Activated CD4-positive, alpha-beta T cell treated with anti-CD3 and anti-CD28 coated beads, Interleukin-10, Interleukin-2, amounts not matched to agents 100 ng/mL and 50 ng/mL, durations not matched to agents 16 hours and 8 hours (primary cell): ENCODE results near the gene DNAJC6.
"Not testable (repeated sequence)": the region's sequence is repeated elsewhere in the genome, so short reads cannot be mapped to it uniquely, and the experiment has no call there.

ENCODE experiments used
- DNase-seq: peaks from one replicate; pipeline ENCODE4 v3.0.0-alpha.2; 2020

DNAJC6 gene

DNA sequence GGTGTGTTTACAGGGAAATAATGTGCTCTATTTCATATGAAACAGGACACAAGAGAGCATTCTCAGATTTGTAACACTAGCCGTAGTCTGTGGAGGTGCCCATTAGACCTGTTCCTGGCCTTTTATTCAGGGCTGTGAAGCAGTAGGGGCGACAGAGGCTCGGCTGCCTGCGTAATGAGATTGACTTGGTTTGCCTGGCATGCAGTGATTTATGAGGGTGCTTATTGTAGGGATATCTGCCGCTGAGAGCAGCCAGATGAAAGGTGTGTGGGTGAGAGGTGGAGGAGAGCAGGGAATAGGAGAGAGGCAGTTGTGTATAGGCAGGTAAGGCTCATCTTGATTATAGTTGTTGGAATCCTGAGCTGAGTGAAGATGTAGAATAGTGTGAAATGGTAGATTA is 51.3 kb downstream of the DNAJC6 start:
- no peak for DNase-seq

DNA sequence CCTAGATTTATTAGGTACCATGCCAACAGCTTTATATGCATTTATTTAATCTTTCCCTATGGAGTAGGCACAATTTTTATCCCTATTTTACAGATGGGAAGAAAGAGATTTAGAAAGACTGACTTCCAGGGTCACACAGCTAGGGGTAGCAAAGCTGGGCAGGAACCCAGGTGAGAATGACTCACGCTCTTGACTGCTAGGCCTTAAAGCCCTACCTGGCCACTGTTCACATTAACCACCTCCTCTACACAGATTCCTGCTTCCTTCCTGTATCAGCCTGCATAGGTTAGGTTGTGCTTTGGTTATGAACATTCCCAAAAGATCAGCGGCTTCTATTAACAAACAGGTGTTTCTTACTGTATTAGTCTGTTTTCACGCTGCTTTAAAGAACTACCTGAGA is 53.2 kb downstream of the DNAJC6 start:
- DNase-seq, result no peak

GRCh38 chr1:65363484-65363883 is 54.1 kb downstream of the DNAJC6 start:
- DNase-seq, result no peak

- DNase-seq, result no peak
These were observed 59.1 kb downstream of the DNAJC6 start for GRCh38 chr1:65368403-65368802.

- DNase-seq, result no peak
These were observed 62.2 kb downstream of the DNAJC6 start for GRCh38 chr1:65371544-65371943.

DNA sequence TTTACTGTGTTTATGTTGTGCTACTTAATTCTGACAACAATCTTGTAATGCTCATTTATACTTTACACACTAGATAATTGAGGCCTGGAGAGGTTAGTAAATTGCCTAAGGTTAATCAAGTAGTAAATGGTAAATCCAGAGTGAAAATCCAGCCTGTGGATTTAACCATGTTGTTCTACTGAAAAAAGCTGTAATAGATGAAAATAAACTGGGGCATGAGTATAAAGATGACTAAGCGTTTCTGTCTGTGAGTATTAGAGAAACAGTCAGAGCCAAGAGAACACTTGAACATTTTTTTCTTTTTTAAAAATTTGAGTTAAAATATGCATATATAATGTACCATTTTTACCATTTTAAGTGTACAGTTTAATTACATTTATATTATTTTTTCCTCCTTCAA is 63.2 kb downstream of the DNAJC6 start:
- DNase-seq, result no peak

DNA sequence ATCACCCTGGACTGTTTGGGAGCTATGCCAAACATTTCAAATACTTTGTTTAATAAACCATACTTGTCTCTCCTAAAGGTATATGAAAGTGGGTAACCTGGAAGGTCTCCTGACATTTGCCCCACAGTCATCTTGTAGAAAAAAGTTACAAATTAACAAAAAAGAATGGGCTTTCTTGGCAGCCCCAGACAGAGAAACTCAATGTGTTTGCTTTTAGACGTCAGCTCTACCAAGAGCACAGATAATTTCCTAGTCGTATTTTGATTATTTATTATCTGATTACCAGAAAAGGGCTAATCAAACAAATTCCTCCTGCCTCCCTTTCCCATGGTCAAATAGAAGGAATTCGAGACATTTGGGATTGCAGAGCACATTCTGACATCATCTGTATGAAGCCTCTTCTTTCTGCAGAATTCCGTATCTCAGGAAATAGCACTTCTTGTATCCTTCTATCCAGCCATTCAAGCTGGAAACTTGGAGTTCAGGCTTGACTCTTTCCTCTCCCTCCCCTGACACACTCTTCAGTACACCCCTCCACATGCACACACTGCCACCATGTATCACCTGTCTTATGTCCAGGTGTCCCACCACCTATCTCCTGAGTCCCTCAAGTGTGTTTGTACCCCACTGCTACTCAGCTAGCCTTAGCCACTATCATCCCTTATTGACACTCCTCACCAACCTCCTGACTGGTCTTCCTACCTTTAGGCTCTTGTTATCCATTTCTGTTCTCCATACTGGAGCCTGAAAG is 68.3 kb downstream of the DNAJC6 start:
- no peak for DNase-seq

DNA sequence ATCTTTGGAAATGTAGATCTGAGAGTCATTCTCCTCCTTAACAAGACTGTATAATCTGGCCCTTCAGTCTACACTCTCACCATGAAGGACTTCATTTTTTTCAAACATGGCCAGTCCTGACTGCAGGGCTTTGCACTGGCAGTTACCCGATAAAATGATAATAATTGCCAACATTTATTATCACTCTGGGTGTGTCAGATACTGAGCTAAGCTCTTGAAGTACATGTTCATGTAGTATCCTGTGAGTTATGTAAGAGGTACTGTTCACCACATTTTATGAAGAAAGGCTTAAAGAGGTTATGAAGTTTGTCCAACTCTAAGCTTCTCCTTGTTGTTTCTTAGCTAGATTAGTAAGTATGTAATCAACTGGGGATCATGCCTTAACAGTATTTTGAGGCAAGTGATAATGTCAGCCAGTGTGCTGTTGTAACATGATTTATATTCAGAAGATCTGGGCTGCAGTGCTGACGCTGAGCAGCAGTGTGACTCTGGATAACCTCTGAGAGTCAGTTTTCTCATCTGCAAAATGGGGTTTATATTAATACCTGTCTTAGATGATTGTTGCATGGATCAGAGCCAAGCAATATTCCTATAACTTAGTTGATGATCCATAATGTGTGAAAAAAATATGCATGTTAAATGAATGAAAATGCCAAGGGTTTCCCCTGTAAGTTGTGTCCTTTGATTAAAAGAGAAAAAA is 69.1 kb downstream of the DNAJC6 start:
- no peak for DNase-seq

- DNase-seq, result not testable (repeated sequence)
These were observed 75.1 kb downstream of the DNAJC6 start for GRCh38 chr1:65384426-65384825.

- DNase-seq, result no peak
These were observed 77.1 kb downstream of the DNAJC6 start for GRCh38 chr1:65386439-65386838.

GRCh38 chr1:65387821-65388220 is 78.5 kb downstream of the DNAJC6 start:
- no peak for DNase-seq

DNA sequence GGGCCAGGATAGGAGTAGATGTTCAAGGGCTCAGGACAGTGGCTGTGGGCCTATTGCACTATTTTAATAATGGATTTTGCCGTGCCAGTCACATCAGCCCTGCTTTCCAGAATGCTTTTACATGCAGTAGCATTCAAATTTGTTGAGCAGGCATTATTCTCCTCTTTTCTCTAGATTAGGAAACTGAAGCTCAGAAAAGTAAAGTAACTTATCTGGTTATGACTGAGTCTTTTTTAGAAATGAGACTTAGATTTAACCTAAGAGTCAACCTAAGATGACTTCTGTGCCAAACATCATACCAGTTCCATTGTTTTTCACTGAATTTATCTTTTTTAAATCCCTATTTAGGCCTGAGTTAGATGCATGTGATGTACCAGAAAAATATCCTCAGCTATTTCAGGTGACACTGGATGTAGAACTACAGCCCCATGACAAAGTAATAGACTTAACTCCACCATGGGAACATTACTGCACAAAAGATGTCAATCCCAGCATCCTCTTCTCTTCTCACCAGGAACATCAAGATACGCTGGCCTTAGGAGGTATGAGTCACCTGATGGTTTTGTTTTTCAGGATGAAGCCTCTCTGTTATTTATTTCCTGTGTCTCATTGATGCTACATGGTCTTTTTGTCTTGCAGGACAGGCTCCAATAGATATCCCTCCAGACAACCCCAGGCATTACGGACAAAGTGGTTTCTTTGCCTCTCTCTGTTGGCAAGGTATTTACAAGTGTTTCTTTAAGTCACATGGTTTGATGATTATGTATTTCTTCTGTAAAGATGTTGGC is 79.8 kb downstream of the DNAJC6 start:
- DNase-seq, result peak; percentile 59

GRCh38 chr1:65392497-65392896 is 83.2 kb downstream of the DNAJC6 start:
- DNase-seq, result no peak

- peak; percentile 92 for DNase-seq
These were observed 84.0 kb downstream of the DNAJC6 start for GRCh38 chr1:65393347-65393746.

GRCh38 chr1:65393928-65394327 is 84.6 kb downstream of the DNAJC6 start:
- DNase-seq, result peak; percentile 15

DNA sequence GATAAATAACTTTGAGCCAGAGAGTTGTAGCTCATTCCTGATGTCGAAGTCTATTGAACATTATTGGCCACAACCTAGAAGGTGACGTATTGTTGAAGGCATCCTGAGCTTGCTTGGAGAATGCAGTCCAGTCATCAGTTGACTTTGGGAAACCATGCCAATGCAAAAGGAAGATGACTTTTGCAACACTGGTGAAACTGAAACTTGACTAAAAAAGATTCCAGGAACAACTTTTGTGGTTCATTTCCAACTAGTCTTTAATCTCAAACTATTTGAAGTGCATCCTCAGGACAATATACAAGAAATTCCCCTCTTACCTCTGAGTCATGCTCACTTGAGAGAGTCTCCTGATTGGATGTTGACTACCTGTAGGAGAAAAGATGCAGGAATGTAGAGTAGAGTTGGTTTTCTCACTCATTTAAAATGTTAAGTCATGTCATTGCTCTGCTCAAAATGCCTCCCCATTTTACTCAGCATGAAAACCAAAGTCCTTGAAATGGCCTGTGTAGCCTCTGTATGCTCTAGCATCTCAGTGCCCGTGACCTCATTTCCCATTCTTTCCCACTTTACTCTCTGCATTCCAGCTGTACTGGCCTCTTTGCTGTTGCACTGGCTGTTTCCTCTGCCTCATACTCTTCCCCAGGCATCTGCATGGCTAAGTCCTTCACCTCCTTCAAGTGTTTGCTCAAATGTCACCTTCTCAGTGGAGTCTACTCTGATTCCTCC is 86.7 kb downstream of the DNAJC6 start:
- DNase-seq, result peak; percentile 88

GRCh38 chr1:65398083-65398482 is 88.7 kb downstream of the DNAJC6 start:
- peak; percentile 68 for DNase-seq

- DNase-seq, result no peak
These were observed 89.7 kb downstream of the DNAJC6 start for GRCh38 chr1:65399003-65399402.

DNA sequence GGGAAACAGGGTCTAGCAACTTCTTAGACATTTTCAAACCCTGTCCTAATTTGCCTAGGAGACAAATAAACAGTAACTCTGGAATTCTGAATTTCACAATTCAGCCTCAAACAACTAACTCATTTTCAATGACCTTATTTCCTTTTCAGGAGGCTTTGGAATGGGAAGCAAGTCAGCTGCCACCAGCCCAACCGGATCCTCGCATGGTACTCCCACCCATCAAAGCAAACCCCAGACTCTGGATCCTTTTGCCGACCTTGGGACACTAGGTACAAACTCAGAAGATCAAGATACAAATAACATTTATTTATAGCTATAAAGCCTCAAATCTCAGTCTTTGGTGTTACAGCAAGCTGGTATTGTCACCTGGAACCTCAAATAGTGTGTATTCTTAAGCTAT is 92.3 kb downstream of the DNAJC6 start:
- DNase-seq, result no peak

- DNase-seq, result no peak
These were observed 95.6 kb downstream of the DNAJC6 start for GRCh38 chr1:65404941-65405340.

GRCh38 chr1:65407877-65408276 is 98.5 kb downstream of the DNAJC6 start:
- DNase-seq, result no peak

GRCh38 chr1:65409314-65409713 is 100.0 kb downstream of the DNAJC6 start:
- DNase-seq, result no peak

DNA sequence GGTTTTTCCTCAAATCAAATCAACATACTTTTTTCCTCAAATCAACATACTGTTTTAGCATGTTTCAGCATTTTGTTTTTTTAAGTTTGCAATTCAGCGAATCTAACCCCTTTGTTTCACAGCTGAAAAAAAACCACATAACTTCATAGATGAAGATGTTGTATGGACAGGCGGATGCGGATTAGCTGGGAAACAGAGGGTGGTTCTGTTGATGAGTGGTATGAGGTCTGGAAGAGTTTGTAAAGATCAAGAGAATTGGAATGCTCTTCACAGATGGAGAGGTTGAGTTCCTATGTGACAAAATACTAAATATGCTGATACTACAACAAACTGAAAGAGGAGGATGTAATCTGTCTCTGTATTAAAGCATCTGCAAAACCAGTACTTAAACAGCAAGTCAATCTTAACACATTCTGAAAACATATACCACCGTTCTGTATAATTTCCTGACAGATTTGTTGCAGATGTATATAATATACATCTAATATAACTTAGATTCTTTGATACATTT is 100.5 kb downstream of the DNAJC6 start:
- DNase-seq, result no peak
